ENCODE measurements around the gene TLL2.

DNA sequence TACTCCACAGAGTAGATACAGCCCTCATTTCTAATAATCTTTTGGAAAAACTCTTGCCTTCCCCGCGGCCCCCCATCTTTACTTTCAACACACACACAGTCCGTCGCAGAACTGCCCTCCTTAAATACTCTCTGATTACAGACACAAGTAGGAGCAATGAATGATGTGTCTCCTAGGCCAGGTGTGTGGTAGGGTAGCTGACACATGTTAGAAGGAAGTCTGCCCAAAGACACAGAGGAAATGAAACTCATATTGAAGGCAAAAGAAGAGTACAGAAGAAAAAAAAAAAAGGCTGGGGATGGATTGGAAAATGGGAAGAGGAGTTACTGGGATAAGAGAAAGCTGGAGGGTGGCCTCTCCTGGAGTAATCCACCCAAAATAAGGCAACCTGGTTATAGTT, 169.5 kb downstream of the TLL2 start:
- TF ChIP-seq, protein P1, sequence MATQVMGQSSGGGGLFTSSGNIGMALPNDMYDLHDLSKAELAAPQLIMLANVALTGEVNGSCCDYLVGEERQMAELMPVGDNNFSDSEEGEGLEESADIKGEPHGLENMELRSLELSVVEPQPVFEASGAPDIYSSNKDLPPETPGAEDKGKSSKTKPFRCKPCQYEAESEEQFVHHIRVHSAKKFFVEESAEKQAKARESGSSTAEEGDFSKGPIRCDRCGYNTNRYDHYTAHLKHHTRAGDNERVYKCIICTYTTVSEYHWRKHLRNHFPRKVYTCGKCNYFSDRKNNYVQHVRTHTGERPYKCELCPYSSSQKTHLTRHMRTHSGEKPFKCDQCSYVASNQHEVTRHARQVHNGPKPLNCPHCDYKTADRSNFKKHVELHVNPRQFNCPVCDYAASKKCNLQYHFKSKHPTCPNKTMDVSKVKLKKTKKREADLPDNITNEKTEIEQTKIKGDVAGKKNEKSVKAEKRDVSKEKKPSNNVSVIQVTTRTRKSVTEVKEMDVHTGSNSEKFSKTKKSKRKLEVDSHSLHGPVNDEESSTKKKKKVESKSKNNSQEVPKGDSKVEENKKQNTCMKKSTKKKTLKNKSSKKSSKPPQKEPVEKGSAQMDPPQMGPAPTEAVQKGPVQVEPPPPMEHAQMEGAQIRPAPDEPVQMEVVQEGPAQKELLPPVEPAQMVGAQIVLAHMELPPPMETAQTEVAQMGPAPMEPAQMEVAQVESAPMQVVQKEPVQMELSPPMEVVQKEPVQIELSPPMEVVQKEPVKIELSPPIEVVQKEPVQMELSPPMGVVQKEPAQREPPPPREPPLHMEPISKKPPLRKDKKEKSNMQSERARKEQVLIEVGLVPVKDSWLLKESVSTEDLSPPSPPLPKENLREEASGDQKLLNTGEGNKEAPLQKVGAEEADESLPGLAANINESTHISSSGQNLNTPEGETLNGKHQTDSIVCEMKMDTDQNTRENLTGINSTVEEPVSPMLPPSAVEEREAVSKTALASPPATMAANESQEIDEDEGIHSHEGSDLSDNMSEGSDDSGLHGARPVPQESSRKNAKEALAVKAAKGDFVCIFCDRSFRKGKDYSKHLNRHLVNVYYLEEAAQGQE (IDR thresholded peaks at IDR 0.05; ENCODE audit: insufficient read depth in 1 of 2, low read depth in 2 of 2, low read length in 2 of 2), result no peak
- TF ChIP-seq POLR2AphosphoS5 (IDR thresholded peaks at IDR 0.05; ENCODE audit: low read depth, low read length) (no peak), TAF1 (IDR thresholded peaks at IDR 0.05; ENCODE audit: borderline replicate concordance, insufficient read depth, low read length) (no peak)
